Measurements from ENCODE around the gene TCF12. TPM values are rescaled to one million over a fixed set of nuclear protein-coding genes. Genes with fewer than 3 reads are reported as not detected.
"Not testable (repeated sequence)": the region's sequence is repeated elsewhere in the genome, so short reads cannot be mapped to it uniquely, and the experiment has no call there.

The TCF12 gene
- total and polyA plus RNA-seq, 8 donors: 7.7 to 67.4 (median 27.3) TPM

DNA sequence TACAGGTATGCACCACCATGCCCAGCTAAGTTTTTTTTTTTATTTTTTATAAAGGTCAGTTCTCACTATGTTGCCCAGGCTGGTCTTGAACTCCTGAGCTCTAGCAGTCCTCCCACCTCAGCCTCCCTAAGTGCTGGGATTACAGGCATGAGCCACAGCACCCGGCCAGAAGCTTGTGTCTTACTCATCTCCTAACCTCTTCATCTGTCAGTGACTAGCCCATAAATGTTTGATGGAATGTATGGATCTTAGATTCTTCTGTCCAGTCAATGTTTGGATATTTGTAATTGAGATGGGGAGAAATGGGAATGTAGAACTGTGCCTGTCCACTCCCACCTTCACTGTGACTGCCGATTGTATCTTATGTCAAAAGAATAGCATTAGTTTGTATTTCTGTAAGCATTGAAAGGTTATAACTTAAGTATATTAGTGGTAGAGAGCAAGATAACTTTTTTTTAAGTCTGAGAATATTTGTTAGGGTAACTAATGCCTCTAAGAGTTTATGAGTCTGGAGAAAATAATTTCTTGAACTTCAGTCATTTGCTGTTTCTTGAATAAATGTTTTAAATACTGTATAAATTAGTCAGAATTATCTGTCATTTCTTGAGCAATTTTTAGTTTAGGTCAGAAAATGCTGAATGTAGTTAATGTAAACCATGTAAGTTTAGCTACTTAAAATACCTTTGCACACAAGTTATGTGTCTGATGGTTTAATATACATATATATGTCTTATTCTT is 242.5 kb downstream of the TCF12 start:
- intact Hi-C loops (cut with DNase I): no loop called here
- FAIRE-seq (no peak), ATAC-seq (no peak), DNase-seq (no peak)
- H3K27me3 ChIP-seq: no peaks in the 10 kb centered on the region
- no peaks in the 10 kb centered on the region for H3K36me3 ChIP-seq
- 71 to 73% methylated on average over 2 of the region's 2 CpGs for WGBS, 2 donors
- no peaks in the 10 kb centered on the region for H3K4me1 ChIP-seq
- H3K9me3 ChIP-seq: no peaks in the 10 kb centered on the region
- H3K4me3 ChIP-seq: no peak overlapping the region
- no peak overlapping the region for H3K27ac ChIP-seq
- TF ChIP-seq, protein P1, sequence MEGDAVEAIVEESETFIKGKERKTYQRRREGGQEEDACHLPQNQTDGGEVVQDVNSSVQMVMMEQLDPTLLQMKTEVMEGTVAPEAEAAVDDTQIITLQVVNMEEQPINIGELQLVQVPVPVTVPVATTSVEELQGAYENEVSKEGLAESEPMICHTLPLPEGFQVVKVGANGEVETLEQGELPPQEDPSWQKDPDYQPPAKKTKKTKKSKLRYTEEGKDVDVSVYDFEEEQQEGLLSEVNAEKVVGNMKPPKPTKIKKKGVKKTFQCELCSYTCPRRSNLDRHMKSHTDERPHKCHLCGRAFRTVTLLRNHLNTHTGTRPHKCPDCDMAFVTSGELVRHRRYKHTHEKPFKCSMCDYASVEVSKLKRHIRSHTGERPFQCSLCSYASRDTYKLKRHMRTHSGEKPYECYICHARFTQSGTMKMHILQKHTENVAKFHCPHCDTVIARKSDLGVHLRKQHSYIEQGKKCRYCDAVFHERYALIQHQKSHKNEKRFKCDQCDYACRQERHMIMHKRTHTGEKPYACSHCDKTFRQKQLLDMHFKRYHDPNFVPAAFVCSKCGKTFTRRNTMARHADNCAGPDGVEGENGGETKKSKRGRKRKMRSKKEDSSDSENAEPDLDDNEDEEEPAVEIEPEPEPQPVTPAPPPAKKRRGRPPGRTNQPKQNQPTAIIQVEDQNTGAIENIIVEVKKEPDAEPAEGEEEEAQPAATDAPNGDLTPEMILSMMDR (IDR thresholded peaks at IDR 0.05): no peak

GRCh38 chr15:57164251-57164650 is 245.8 kb downstream of the TCF12 start:
- DNase-seq; H3K27me3 ChIP-seq; FAIRE-seq; intact Hi-C loops (cut with DNase I); H3K27ac ChIP-seq; ATAC-seq; H3K4me1 ChIP-seq; H3K9me3 ChIP-seq; H3K4me3 ChIP-seq; H3K36me3 ChIP-seq: not testable (repeated sequence)
- WGBS, 2 donors: 96 to 99% methylated on average over 7 of the region's 7 CpGs

- DNase-seq (no peak), FAIRE-seq (no peak), ATAC-seq (no peak)
- Histone ChIP-seq H3K27me3 (no peaks in the 10 kb centered on the region), H3K9me3 (no peaks in the 10 kb centered on the region), H3K4me1 (peaks cover 0 to 4% (median 0%) of the 10 kb centered on the region in 3 donors), H3K36me3 (no peaks in the 10 kb centered on the region), H3K27ac (no peak overlapping the region), H3K4me3 (no peak overlapping the region)
- WGBS, 2 donors: 78 to 84% methylated on average over 2 of the region's 2 CpGs
- TF ChIP-seq, protein P1 (IDR thresholded peaks at IDR 0.05): no peak
- intact Hi-C loops (cut with DNase I): no loop called here
Measured at GRCh38 chr15:57165992-57166391, 247.5 kb downstream of the TCF12 start.

DNA sequence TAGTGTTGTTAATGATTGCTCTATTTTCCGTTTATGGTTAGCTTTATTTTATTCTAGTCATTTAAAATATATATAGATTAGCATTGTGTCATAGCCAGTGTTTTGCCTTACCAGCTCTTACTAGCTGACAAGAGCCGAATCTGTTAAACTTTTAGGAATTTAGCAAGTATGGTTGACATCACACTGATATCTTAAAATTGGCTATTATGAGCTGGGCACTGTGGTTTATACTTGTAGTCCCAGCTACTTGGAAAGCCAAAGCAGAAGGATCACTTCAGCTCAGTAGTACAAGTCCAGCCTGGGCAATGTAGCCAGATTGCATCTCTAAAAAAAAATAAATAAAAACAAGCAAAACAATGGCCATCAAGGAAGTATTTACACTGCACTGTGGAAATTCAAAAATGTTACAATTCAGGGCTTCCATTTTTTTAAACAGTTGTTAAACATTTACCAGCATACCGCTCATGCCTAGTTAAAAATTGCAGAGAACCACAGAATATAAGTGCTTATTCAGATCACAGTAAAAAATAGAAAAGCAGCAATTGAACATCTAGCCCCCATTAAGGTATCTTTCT is 249.5 kb downstream of the TCF12 start:
- Histone ChIP-seq H3K27me3 (no peaks in the 10 kb centered on the region), H3K4me3 (no peak overlapping the region), H3K27ac (no peak overlapping the region), H3K4me1 (peaks cover 0 to 4% (median 0%) of the 10 kb centered on the region in 3 donors), H3K9me3 (no peaks in the 10 kb centered on the region), H3K36me3 (no peaks in the 10 kb centered on the region)
- TF ChIP-seq, protein P1 (IDR thresholded peaks at IDR 0.05): no peak
- 68 to 78% methylated on average over 3 of the region's 3 CpGs for WGBS, 2 donors
- intact Hi-C loops (cut with DNase I): no loop called here
- no peak for FAIRE-seq
- ATAC-seq: peak in 1 of 4 donors; percentile 29
- DNase-seq: no peak

- TF ChIP-seq, protein P1 (IDR thresholded peaks at IDR 0.05): no peak
- Histone ChIP-seq H3K36me3 (no peaks in the 10 kb centered on the region), H3K4me3 (no peak overlapping the region), H3K27me3 (no peaks in the 10 kb centered on the region), H3K9me3 (no peaks in the 10 kb centered on the region), H3K4me1 (peaks cover 0 to 4% (median 0%) of the 10 kb centered on the region in 3 donors), H3K27ac (no peak overlapping the region)
- ATAC-seq (no peak), DNase-seq (no peak), FAIRE-seq (no peak)
- intact Hi-C loops (cut with DNase I): no loop called here
- WGBS, 2 donors: 94 to 97% methylated on average over 2 of the region's 2 CpGs
Measured at GRCh38 chr15:57169643-57170042, 251.2 kb downstream of the TCF12 start.

Measured in pancreas (tissue), 10 donors.